Activated CD4-positive, alpha-beta T cell treated with anti-CD3 and anti-CD28 coated beads, Interleukin-2, Interleukin-4, amounts not matched to agents 100 ng/mL and 50 ng/mL, durations not matched to agents 16 hours and 8 hours (primary cell): Measurements from ENCODE around the gene ANKRD39.
"Not testable (repeated sequence)": the region's sequence is repeated elsewhere in the genome, so short reads cannot be mapped to it uniquely, and the experiment has no call there.

ENCODE experiments used
- DNase-seq: peaks from one replicate; pipeline ENCODE4 v3.0.0-alpha.2; 2020; ENCODE audit warnings: low spot score

ANKRD39 gene

DNA sequence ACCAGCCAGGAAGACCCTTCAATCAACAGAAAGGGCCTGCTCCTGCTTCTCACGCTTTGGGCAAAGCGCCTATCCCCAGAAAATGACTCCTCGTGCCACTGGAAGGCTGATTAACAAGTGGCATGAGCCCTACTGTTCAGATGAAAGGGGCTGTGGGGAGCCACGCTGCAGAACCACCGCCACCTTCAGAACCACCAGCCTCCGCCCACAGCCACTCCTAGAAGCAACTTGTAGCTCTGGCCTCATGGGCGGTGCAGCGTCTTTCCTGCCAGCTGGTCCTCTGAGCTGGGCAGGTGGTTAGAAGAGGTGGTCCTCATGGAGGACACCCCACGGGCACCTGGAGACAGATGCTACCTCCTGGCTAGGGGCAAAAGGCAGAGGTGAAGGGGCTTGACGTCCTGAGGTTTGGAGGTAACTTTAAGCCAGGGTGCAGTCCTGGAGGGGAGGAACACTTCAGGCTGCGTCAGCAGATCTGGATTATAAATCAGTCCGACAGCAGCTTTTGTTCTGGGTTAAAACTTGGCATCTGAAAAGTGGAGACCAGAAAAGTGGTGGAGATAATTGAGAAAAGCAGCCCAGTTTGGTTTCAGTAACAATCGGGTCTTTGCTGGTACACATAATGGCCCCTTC lies 12.9 kb upstream of the ANKRD39 start:
- DNase-seq: peak; percentile 28

DNA sequence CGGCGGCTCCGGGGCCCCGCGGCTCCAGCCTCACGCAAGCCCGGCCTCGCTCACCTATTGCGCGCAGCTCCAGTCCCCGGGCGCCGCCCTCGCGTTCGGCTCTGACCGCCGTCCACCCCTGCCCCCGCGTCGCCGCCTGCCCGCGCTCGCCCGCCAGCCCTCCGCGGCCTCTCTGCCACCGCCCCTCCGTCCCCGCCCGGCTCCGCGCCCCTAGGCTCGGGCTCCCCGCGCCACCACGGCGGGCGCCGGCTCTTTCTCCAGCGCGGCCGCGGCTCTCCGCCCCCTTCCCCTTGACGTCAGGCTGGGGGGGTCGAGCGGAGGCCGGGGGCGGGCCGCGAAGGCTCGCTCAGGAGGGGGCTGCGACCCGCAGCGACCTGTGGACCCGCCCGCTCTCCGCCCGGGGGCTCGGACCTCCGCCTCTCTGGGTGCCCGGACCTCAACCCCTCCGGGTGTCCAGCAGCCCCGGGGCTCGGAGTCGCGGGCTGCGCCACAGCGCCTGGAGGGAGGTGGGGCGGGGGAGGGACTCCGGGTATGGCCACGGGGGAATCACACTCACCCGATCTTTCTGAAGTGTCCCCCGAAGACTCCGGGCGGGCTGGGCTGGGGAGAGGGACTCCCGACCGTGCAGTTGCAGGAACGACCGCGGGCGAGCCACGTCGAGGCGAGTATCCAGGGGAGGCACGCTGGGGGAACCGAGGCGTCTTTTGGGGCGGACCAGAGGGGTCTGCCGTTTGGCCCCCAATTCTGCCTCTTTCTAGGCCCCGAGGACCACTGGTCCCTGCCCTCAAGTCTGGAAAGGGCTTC lies 12.2 kb upstream of the ANKRD39 start, which contains the start of gene SEMA4C:
Gene SEMA4C (minus strand): TSS at position 259 of the 804 bp plus-strand sequence. CDS start 2,194 bp downstream, outside the sequence.
- DNase-seq: no peak

DNA sequence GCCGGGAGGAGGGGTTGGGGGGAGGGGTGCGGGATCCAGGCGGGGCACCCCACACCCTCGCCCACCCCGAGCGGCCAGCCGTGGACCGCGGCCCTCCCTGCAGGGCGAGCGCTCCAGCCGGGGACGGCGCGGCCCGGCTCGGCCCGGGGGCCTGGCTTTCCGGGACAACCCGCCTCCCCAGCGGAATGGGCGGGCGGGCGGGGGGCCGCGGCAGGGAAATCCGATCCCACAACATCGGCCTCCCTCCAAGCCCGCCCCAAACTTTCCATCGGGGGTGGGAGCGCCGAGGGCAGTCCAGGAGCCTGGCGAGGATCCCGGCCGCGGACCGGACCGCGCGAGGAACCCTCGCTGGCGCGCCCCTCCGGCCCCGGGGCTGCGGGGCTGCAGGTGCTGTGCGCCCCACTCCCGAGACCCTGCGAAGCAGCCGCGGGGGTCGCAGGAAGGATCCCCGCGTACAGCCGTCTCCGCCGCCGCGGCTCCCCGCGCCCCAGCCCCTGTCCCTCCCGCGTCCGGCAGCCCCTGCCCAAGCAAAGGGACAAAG lies 11.5 kb upstream of the ANKRD39 start:
- DNase-seq: no peak

DNA sequence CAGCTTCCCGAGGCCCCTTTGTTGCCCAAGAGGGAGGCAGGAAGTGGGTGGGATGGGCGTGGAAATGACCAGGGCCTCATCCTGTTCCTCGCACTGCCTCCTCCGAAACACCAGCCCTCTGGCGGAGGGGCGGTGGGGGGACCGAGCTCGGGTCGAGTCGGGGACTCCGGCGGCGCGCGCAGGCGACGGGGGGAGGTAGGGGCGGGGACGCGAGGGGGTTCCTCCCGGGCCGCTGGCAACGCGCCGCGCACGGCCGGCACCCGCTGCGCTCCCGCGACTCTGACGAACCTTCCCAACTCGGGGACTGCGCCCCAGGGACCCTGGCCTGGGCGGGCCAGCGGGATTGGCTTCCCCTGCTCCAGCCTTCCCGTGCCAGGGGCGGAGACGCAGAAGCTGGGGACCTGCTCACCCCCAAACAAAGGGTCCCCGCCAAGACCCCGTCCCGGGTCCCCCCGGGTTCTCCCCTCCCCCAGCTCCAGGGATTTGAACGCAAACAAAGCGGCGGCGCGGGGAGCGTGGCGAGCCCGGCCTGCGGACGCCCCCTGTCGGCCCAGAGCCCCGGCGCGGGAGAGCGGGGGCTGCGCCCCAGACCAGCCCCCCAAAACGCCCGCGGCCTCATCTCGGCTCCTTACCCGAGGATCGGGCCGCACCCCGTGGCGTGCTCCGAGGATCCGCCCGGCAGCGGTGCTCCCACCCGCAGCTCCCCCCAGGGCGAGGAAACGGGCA lies 10.9 kb upstream of the ANKRD39 start:
- peak; percentile 65 for DNase-seq

DNA sequence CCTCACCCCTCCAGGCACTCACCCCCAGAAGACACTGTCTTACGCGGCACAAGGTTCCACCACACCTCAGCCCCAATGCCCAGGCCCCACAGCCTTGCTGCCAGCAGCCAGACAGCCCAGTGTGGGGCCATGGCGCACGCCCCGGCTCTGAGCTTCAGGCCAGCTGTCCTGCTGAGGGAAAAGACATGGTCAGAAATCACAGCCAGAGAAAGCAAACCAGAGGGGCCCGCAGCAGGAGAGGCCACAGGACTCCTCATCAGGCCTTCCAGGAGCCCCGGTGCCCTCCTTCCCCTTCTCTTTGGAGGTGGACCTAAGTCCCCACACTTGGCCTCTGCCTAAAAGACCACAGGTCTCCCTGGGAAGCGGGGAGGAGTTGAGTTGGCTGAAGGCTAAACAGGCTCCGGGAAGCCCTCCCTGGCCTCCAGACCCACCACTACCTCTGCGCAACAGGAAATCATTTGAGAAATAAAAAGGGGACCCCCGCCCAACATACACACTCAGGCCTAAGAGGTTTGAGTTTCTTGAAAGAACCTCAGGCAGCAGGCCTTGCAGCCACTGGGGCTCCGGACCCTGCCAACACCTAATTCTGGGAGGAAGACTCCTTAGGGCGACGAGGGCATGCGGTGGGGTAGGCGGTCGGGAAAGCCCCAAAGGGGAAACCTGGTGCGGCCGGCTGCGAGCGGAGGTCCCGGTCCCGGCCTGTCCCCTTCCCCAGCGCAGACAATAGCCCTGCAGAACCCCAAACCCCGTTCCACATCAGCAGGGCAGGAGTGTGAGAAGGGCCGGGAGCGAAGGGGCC lies 10.1 kb upstream of the ANKRD39 start:
- DNase-seq: no peak

DNA sequence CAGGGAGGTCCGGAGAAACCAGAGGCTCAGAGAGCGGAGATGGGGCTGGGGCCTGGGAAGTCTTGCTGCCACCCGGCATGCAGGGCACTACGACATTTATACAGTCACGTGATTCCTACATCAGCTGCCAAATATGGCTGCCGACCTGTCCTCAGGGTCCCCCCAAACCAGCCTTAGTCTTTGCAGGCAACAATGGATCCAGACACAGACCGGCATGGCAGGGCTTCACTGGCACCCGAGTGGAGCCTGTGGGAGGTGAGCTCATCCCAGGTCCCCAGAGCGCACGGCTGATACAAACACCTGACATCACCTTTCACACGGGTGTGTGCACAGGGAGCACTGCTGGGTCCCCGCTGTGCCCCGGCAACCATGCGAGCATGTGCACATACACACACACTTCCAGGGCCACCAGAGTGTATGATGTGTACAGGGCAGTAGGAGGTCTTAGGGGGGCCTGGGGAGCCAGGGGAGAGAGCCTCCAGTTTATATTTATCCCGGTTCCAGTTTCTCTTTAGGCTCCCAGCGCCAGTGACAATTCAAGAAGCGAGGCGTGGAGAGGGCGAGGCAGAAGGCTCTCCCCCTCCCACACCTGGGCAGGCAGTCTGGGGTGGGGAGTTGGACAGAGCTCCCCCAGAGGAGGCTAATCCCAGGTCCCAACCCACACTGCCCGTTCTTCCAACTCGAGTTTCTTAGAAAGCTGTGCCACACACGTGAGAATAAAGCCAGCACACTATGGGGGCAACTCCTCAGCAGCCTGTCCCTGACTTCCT lies 9.4 kb upstream of the ANKRD39 start:
- no peak for DNase-seq

DNA sequence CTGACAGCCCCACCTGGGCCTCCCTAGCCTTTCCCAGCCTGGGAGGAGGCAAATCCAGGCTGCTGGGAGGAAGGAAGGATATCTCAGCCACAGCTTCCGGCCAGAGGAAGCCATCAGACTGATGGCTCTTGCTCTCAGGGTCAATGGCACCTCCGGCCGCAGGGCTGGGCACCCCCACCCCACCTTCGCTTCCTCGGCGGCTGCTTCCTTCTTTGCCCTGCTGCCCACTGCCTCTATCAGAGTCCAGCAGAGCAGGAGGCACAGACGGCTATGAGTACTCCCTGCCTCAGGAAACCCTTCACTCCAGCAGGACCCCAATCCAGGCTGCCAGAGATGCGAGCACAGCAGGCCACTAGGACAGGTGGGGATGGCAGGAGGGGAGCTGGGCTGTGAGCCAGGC lies 8.8 kb upstream of the ANKRD39 start:
- DNase-seq: no peak

DNA sequence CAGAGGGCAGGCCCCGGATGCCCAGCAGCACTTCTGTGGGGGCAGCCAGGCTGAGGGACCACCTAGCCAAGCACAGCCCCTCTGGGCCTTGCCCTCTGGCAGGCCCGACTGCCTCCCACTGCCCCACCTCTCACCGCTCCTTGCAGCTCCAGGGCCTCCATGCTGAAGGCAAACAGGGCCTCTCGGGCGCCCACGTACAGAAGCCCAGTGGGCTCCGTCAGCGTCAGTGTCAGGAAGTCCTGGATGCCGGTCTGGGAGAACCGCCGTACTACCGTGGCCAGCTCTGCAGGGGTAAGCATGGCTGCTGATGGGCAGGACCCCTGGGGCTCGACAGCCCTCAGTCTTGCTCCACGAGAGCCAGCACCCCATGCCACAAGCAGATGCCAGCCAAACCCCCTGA lies 8.3 kb upstream of the ANKRD39 start:
- no peak for DNase-seq

DNA sequence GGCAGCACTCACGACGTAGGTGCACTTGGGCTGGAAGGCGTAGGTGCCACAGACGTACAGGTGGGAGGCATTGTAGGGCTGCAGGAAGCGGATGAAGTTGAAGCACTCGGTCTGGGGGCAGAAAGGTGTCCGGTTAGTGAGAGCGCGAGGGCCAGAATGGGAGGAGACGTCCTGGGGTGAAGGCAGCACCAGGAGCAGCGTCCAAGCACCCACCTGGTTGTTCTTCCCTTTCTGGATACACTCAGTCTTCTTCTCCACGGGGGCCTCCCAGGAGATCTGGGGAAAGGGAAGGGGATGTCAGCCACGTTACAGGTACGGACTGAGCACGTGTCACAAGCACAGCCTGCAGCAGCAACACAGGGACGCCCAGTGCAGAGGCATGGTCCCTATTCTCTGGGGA lies 7.8 kb upstream of the ANKRD39 start:
- DNase-seq: no peak

DNA sequence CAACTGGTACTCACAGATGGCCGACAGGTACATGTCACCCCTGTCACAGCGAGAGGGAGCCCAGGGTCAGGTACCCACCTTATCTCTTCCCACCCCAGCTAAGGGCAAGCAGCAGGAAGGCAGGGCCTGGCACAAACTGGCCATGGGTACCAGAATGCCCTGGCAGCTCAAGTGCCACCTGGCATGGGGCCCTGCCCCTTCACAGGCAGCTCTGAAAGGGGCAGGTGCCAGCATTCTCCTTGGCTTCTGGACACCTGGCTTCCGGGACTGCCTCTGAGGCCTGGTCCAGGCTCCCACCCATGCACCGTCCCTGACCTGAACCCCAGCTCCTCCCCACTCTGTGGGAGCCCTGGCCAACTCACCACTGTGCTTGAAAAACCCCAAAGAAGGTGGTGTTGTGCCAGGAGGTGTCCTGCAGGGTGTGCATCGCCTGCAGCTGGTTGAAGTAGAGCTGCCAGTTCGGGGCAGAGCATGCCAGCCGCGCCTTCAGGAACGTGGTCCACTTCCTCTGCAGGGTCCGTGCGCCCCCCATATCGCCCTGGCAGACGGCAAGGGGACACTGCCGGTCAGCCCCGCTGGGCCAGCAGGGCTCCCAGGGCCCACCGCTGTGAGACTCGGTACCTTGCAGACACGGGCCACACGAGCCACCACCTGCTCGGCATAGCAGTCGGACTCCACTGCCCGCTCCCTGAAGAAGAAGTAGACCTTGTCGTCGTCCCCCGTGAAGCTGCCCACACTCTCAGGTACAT lies 6.7 kb upstream of the ANKRD39 start:
- no peak for DNase-seq

DNA sequence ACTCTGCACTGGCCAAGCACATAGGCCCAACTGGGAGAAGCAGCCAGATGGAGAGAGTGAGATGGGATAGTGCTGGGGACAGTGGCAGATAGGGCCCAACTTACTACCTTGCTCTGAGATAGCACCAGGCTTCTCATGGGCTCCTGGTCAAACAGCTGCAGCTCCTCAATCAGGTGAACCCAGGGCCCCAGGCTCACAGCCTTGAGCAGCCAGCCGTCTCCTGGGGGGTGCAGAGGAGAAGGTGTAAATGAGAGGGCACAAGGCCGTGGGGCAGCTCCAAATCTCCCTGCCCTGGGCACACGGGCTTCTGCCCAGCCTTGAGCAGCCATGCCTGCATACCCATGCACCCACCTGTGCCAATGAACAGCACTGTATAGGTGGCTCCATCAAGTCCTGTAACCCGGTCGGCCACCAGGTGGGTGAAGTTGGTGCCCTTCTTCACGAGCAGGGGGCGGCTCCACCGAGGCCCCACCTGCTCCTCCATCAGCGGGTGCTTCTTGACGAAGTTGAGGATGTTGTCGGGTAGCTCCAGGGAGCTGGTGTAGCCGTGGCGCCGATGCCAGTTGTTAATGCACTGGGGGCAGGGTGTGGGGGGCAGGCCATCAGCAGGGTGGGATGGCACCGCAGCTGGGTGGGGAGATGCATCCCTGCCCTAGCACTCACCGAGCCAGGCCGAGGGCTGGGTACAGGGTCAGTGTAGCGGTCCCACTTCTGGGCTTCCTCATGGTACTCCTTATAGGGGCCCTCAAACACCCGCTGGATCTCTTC lies 5.9 kb upstream of the ANKRD39 start:
- no peak for DNase-seq

DNA sequence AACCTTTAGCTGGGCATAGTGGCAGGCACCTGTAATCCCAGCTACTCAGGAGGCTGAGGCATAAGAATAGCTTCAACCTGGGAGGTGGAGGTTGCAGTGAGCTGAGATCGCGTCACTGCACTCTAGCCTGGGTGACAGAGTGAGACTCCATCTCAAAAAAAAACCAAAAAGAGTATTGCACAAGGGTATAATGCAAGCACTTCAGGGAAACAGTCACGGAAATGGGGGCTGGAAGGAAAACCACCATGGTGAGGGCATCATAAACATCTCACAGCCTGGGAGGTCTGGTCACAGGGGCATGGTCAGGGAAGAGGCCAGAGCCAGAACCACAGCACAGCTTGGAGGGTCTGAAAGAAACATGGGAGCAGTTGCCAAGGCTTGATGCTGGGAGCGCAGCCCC lies 5.2 kb upstream of the ANKRD39 start:
- not testable (repeated sequence) for DNase-seq

DNA sequence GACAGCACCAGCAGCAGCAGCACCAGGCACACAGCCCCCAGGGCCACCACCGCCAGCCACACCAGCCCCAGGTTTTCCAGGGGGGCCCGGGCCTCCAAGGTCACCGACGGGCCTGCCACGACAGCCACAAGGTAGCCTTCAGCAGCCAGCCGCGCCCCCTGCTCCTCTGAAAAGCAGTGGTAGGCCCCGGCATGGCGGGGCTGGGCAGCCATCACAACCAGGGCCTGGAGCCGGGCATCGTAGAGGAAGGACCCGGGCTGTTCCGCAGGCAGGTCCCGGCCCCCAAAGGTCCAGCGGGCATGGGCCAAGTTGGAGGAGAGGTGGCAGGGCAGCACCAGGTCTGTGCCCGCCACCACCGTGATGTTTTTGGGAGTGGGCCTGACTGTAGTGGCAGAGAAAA lies 3.3 kb upstream of the ANKRD39 start:
- no peak for DNase-seq

DNA sequence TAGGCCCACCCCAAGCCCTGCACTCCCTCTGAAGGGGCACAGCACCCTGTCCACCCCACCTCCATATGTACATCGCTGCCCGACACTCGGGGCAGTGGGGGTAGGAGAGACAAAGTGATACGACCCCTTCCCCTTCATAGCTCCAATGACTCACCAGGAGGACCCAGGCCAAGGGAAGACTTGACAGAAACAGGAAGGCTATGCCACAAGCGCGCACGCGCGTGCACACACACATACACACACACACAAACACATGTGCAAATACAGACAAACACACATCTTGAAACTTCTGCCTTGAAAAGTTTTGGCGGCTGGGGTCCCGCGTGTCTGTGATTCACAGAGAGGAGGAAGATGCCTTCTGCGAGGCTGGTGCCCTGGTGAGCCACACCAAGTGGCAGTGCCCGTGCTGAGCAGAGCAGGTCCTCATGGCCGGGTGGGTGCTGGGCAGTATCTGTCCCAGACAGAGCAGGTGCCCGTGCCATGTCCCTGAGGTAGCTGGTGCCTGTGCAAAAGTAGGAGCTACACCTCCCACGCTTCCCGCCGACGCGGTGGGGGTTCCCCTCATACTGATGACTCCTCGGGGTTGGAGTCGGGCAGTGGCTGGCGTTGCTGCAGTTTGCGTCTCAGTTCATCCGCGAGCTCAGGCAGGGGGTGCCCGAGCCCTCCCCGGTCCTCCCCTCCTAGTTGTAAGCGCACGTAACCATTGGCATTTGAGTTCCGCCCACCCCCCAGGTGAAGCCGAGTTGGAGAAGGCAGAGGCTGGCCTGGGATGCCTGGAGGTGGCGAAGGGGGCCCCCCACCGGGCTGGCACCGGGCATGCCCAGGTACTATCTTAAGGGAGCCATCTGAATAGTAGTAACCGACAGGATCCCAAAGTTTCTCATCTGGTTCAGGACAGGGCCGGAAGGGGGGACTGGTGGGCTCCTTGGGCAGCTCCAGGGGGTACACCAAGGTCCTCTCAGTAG lies 2.5 kb upstream of the ANKRD39 start:
- no peak for DNase-seq

DNA sequence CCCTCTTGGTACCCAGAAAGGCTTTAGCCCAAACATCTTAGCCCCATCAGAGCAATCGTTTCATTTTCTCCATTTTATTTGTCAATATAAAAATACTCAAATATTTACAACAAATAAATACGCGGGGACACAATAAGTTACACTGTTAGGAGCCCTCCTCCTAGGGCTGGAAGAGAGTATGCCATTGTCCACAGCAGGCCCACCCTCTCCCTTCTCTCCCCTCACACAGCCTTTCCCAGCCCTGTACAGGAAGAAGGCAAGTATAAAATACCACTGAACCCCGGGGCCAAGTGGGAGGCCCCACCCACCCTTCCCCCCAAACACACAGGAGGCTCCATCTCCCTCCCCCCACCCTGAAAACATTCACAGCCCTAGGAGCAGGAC lies 1.9 kb upstream of the ANKRD39 start:
- no peak for DNase-seq

DNA sequence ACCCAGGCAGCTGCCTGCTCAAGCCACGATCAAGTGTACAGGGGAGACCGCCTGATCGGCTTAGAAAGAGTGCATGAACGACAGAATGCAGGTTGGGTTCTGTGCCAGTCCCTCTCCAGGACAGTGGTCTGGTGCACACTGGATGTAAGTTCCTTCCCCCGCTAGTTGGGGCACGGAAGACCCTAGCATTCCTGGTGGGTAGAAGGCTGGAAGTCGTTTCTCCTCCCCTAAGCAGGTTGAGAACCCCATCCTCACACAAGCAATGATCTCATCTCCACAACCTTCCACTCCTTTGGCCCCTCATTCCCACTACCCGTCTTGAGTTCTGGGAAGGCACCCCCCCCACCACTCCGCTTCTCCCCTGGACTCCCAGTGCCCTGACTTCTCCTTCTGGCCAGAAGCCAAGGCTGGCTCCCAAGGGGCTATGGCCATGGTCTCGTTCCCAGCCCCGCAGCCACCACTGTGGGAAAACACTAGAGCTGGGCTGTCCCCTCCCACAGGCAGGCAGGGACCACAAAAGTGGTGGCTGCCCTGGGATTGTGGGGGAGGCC lies 1.4 kb upstream of the ANKRD39 start:
- no peak for DNase-seq

DNA sequence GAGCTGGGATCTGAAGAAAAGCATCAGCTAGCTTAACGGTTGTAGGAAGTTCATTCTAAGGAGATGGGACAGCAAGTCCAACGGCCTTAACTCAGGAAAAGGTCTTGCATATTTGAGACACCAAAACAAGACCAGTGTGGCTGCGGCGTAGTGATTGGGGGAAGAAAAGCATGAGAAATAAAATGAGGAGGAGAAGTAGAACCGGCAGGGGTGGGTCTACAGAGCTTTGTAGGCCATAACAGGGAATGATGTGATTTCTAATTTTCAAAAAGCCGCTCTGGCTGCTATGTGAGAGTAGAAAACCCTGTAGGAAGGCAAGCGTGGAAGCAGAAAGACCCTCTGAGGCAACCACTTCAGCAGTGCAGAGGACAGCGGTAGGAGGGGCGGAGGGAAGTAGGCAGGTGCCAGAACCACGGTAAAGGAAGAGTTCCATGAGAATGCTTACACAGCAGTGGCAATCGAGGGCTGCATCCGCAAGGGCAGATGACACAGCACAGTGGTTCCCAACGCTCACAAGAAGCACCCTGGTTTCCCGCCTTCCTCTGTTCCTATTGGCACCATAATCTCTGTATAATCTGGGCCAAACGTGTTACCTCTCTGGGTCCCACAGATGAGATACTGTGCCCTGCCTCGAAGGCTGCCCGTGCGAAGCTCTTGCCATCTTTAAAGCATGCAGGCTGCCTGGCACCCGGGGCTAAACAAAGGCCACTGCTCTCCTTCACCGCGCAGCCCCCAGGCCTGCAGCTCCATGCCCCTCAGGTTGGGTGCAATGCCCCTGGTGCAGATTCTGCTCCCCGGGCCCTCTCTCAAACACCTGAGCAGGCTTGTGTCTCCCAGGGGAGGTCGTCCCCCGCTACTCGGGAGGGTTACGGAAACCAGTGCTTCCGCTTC lies 795 bp downstream of the ANKRD39 start:
- peak; percentile 65 for DNase-seq
